NCI-H82 treated with DMSO at 0.1 percent for 48 hours (cell line): Measurements from ENCODE around the gene PPP1R13B.
"Not testable (repeated sequence)": the region's sequence is repeated elsewhere in the genome, so short reads cannot be mapped to it uniquely, and the experiment has no call there.

ENCODE experiments used
- DNase-seq: peaks from one replicate; lab custom pipeline; 2025; ENCODE audit not compliant: unreplicated experiment; lab: John Stamatoyannopoulos, UW

PPP1R13B gene

DNA sequence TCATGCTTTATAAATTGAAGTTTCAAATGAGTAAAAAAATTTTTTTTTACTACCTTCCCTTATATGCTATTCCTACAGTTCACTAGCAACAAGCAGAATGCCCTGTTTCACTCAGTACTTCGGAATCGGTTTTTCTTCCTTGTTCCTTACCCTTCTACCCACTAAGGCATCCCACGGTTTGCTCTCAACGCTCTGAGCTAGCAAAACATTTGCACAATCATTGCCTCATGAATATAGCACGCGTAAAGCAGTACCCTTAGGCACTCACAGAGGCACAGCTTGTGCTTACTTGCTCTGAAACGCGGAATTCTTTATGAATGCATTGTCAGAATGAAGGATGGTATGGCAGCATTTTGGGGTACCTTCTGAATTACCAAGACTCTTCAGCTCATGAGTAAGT lies 45.0 kb downstream of the PPP1R13B start:
- no peak for DNase-seq

DNA sequence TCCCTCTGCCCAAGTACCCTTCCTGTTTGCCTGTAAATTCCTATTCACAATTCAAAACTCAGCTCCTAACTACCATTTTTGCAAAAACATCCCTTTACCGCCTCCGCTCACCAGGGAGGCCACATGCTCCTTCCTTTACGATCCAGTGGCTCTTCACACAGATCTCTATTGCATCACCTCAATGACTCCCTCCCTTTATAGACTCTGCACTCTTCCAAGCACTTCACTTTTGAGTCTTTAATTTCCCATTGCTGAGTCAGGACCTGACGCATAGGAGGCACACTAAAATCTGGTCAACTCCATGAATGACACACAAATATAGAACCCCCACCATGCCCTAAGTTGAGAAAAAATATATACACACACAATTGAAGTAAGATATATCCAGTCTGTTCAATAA lies 45.9 kb downstream of the PPP1R13B start:
- DNase-seq, result no peak

- peak; percentile 33 for DNase-seq
These were observed 54.2 kb downstream of the PPP1R13B start for GRCh38 chr14:103793192-103793591.

- DNase-seq, result no peak
These were observed 59.3 kb downstream of the PPP1R13B start for GRCh38 chr14:103788086-103788485.

DNA sequence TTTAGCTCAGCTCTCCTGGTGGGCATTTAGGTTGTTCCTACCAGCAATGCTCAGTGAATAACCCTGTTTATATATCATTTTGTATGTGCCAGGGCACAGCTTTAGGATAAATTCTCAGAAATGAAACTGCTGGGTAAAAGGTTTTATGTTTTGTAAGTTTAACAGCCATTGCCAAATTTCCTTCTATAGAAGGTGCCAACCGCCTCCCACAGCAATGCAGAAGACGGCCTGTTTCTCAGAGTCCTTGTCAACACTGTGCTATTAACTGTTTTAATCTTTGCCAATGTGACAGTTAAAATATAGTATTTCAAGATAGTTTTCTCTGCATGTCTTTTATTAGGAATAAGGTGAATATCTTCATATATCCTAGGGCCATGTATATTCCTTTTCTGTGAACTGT lies 65.0 kb downstream of the PPP1R13B start:
- no peak for DNase-seq

DNA sequence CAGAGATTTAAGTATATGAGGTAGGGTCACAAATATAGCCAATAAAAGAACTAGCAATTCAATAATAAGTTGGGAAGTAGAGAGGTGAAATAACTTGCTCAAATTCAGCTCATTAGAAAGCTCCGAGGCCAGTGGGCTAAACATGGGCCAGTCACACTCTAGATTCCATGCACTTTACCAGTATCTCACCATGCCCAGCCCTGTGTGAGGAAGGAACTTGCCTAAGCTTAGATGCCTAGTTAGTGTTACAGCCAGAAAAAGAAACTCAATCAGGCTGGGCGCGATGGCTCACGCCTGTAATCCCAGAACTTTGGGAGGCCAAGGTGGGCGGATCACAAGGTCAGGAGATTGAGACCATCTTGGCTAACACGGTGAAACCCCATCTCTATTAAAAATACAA lies 71.1 kb downstream of the PPP1R13B start:
- DNase-seq, result not testable (repeated sequence)

DNA sequence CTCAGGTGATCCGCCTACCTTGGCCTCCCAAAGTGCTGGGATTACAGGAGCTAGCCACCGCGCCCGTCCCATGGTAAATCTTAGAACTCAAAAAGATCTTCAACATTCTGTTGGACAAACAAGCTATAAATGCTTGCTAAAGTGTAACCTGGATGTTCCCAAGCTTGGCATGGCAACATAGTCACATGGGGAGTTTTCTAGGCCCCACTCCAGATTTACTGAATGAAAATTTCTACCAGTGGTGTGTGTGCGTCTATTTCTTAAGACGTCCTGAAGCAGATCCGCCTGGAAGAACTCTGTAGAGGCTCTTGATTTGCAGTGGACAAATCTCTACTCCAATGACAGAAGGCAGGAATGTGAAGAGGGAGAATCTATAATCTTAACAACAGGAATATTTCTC lies 71.9 kb downstream of the PPP1R13B start:
- no peak for DNase-seq

- DNase-seq, result no peak
These were observed 73.9 kb downstream of the PPP1R13B start for GRCh38 chr14:103773521-103773920.

- DNase-seq, result no peak
These were observed 75.2 kb downstream of the PPP1R13B start for GRCh38 chr14:103772078-103772712.

DNA sequence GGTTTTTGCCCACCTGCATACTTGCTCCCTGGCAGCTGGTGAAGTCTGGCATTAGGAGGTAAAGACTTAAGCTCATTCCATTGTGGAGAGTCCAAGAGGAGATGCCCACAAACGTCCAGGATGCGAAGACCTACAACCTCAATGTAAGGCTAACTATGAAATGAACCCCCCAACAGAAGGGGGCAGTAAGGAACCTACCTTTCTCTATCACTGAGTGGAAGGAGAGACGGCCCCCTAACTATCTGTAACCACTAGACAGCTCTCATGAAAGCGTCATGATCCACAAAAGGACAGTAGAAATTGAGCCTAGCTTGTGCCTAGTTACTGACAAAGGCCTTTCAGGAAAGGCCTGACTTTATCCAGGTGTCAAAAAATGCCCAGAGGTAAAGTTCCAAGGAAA lies 76.5 kb downstream of the PPP1R13B start:
- no peak for DNase-seq

DNA sequence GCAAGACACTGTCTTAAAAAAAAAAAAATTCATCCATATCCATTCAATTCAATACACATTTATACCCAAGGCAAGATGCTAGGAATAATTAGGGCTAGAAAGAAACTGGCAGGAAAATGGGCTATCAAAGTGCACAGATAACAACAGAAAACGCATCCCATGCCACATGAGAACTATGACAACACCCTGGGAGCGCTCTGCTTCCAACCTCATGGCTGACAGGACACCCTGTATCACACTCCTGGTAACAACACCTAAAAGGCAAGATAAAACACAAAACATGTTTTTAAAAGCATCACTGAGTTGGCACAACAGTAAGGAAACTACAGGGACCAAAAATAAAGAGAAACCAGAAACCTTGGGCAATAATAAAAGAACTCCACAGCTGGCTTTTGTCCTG lies 76.9 kb downstream of the PPP1R13B start:
- DNase-seq, result no peak

DNA sequence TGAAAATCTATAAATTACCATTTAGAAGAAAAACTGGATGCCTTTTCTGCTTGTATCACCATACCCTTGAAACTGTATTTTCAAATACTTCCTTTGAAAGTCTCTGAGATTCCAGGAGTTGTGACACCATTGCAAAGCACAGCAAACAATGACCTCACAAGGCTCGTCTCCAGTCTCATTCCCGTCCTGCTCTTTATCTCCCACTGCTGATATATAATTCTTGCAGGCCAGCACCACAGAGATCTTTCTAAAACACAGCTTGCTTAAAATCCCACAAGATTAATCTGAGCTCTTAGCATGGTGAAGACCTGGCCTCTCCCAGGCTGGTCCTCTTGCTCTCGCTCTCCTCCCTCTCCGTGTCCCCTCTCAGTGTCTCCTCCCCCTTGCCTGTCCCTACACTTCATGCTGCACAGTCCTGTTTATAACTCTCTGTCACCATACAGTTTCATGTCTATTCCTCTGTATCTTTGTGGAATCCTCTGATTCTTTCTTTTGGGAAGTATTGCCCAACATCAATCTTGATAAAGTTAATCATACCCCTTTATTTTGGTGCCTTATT lies 80.0 kb downstream of the PPP1R13B start:
- no peak for DNase-seq

DNA sequence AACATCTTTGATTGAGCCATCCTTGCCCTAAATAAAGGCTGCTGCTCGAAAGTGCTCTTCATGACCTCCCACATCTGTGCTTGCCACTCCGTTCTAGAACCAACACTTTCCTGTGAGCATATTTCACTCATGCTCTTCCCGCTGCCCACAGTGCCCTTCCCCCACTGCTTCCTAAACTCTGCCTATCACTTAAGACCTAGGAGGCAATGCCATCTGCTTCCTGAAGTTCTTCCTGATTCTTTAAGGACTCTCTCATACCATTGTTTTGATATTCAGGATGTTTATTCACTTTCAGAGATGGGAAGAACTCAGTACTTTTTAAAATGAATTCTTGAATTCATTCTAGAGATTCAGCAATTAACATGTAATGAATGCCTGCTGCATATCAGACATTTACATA lies 81.8 kb downstream of the PPP1R13B start:
- no peak for DNase-seq

DNA sequence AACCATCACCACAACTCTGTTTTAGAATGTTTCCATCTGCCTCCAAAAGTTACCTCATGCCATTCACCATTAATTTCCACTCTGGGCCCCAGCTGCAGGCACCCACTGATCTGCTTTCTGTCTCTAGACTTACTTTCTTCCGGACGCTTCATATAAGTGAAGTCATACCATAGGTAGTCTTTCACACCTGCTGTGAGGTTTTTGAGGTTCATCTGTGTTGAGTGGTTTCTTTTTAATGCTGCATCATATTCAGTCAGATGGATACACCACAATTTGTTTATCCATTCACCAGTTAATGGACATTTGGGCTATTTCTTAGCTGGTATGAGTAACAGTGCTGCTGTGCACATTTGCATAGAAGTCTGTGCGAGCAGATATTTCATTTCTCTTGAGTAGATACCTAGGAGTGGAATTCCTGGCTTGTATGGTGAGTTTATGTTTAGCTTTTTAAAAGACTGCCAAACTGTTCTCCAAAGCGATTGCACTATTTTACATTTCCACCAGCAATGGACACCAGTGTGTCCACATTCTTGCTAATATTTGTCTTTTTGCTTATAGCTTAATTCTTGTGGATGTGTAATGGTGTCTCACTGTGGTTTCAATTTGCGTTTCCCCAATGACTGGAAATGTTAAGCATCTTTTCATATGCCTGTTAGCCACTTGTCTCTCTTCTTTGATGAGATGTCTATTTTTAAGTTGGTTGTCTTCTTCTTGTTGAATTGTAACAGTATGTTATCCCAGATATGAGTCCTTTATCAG lies 83.5 kb downstream of the PPP1R13B start:
- no peak for DNase-seq

DNA sequence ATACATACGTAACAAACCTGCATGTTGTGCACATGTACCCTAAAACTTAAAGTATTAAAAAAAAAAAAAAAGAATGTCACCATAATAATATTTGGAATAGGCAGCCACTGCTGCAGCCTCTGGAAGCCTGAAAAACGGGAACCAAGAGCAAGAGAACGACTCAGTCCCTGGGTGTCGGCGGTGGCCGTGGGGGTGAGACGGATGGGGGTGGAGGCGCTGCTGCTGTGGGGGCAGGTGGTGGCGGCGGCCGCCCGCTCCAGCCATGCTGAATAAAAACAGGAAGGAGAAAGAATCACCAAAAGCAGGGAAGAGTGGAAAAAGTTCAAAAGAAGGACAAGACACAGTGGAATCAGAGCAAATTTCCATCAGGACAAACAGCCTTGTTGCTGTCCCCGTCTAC lies 84.8 kb downstream of the PPP1R13B start:
- DNase-seq, result no peak

GRCh38 chr14:103762036-103762435 lies 85.3 kb downstream of the PPP1R13B start:
- no peak for DNase-seq

DNA sequence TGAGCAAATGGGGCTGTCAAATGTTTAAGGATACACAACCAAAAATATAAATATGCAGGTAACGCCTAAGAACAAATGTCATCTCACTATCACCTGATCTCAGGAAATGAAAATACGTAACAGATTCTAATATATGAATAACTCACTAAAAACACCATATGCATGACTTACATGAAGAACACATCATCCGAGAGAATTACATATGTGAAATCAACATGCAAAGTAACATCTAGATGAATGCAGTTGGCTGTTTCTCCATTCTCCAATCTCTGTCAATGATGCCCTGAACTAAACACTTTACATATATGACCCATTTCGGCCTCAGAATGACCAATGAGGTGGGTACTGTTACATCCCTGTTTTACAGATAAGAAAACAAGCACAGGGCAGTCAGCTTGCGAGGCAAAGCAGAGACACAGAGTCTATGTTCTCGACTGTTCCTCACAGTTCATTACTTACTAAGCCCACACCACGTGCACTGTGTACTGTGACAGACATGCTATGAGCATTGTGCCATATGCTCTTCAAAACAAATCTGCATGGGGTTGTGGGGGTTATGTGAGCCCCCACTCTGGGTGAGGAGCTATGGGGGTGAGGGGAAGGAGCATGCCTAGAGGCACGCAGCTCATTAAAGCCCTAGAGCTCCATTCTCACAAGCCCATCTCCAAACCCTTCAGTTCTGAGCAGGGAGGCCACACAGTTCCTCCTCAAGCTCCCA lies 89.2 kb downstream of the PPP1R13B start:
- no peak for DNase-seq

DNA sequence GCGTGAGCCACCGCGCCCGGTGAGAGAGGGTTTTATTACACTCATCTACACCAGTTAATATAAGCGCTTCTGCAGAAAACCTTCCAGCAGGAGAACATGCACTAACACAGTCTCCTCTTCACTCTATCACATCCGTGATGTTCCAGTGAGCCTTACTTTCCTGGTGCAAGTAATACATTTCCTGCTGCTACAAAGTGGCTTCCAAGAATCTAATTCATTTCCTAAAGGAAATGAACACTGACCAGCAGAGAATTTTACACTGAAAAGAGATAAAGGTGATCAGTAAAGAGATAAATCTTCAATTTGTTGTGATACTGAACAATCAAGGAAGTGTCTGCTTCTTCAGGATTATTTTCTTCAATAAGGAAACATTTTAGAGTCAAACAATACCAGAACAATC lies 92.3 kb downstream of the PPP1R13B start:
- no peak for DNase-seq

DNA sequence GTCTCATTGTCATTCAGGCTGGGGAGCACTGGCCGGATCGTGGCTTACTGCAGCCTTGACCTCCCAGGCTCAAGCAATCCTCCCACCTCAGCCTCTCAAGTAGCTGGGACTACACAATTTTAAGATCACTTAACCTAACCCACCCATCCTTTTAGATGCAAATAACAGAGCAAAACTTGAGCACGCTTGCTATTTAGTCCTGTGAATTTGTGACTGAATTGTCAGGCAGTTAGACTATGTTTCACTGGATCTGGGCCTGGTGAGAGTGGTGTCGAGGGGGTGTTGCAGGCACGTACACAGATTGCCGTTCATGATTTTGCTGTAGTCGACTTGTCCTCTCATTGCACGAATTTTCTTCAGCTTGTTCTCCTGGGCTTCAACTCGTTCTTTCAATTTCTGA lies 93.6 kb downstream of the PPP1R13B start:
- no peak for DNase-seq

DNA sequence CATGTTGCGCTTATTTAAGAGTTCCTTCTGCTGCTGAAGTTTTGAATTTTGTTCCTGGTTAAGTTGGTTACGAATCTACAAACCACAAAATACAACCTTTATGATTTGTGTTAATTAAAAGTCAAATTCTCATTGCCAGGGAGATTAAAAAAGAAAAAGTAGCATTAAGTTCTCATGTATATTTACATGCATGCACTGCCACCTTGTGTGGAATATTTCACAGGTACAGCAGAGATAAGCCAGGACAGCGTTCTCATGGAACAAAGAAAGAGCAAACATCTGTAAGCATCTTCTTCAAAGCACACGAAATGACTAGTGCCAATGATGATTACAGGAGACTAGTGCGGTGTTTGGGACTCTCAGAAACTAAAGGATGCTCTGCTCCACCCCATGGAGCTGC lies 97.5 kb downstream of the PPP1R13B start:
- no peak for DNase-seq

- DNase-seq, result no peak
These were observed 97.9 kb downstream of the PPP1R13B start for GRCh38 chr14:103749452-103749851.

DNA sequence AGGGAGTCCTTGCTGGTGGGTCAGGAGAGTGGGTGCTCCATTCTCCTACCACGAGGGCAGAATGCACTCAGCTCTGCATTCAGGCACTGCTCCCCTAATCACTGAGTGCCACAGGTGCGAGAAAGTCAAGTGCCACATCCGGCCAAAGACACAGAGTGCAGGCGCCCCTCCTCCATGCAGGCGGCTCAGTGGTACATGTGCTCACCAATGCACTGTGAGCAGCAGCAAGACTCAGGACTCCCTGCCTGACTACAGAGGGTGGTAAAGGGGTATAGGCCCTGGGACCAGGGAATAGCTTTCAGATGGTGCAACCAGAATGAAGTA lies 98.9 kb downstream of the PPP1R13B start:
- DNase-seq, result no peak
